WTC11 (cell line): ENCODE data around the gene NONO. TPM values are rescaled to one million over a fixed set of nuclear protein-coding genes. Genes with fewer than 3 reads are reported as not detected.
"Not testable (repeated sequence)": the region's sequence is repeated elsewhere in the genome, so short reads cannot be mapped to it uniquely, and the experiment has no call there.

ENCODE experiments used
- ATAC-seq: fragments of 200-7000 bp; cut with Tn5 transposase; 2 replicates; pipeline ENCODE4 v1.10.0; 2021; ENCODE audit warnings: mild to moderate bottlenecking, moderate library complexity
- CTCF ChIA-PET: fragments of 300-600 bp; sonication (Branson Sonifier 250); formaldehyde crosslinking; loops from one replicate; lab custom pipeline; 2021; ENCODE audit warnings: antibody characterized with exemption; lab: Charles Lee
- POLR2A ChIA-PET: fragments of 350-600 bp; sonication (Branson Sonifier 250); formaldehyde crosslinking; loops from one replicate; lab custom pipeline; 2021; ENCODE audit warnings: antibody characterized with exemption; lab: Charles Lee
- DNase-seq: peaks from one replicate; pipeline ENCODE4 v3.0.0; 2021; ENCODE audit warnings: low spot score
- H3K27ac Mint-ChIP-seq: 2 replicates; pipeline ENCODE4 v1.8.0; 2021; ENCODE audit warnings: mixed read lengths
- H3K27me3 Mint-ChIP-seq: 2 replicates; pipeline ENCODE4 v1.8.0; 2021; ENCODE audit warnings: low read depth, mild to moderate bottlenecking, moderate library complexity, mixed read lengths
- H3K36me3 Mint-ChIP-seq: 2 replicates; pipeline ENCODE4 v1.8.0; 2021; ENCODE audit warnings: mixed read lengths
- H3K4me1 Mint-ChIP-seq: 2 replicates; pipeline ENCODE4 v1.8.0; 2022; ENCODE audit warnings: mixed read lengths
- H3K4me3 Mint-ChIP-seq: 2 replicates; pipeline ENCODE4 v1.8.0; 2021; ENCODE audit warnings: mild to moderate bottlenecking, moderate library complexity, mixed read lengths
- H3K9me3 Mint-ChIP-seq: 2 replicates; pipeline ENCODE4 v1.8.0; 2021; ENCODE audit warnings: mixed read lengths
- ETV6 ChIP-seq: sonication (generic); formaldehyde crosslinking; IDR thresholded peaks from 2 replicates; pipeline ENCODE4 v1.8.1; 2022; ENCODE audit warnings: mild to moderate bottlenecking, missing genetic modification reagents
- ZNF121 ChIP-seq: sonication (generic); formaldehyde crosslinking; IDR thresholded peaks from 2 replicates; pipeline ENCODE4 v1.8.0; 2023; ENCODE audit warnings: missing genetic modification reagents
- total RNA-seq: library from RNA; stranded (reverse); gene quantifications from 3 replicates; pipeline ENCODE4 v1.2.3, GENCODE V29; 2021
- TF ChIP-seq, protein P1 (sequence below): sonication (generic); formaldehyde crosslinking; IDR thresholded peaks from 2 replicates; pipeline ENCODE4 v1.8.1; 2023; ENCODE audit warnings: mild to moderate bottlenecking, missing genetic modification reagents, borderline replicate concordance
- TF ChIP-seq, protein P2 (sequence below): sonication (generic); formaldehyde crosslinking; IDR thresholded peaks from 2 replicates; pipeline ENCODE4 v1.8.0; 2023; ENCODE audit warnings: missing genetic modification reagents
- TF ChIP-seq, protein P3 (sequence below): sonication (generic); formaldehyde crosslinking; conservative IDR thresholded peaks from 2 replicates; pipeline ENCODE4 v1.8.1; 2022; ENCODE audit warnings: mild to moderate bottlenecking, missing genetic modification reagents

Gene NONO
- total RNA-seq, 1 experiment from 2014 or later = 706 TPM

DNA sequence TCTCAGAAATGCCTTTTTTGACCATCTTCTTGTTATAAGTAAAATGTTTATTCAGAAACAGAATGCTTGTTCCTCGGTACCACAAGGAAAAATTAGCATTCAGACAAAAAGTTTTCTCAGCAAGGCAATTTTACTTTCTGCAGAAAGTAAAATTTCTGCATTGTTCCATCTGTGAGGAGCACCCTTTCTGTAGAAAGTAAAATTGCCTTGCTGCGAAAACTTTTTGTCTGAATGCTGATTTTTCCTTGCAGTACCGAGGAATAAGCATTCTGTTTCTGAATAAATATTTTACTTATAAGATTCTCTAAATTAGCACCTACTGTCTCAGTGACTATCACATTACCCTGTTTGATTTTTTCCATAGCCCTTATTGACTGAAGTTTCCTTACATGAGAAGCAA is 43.0 kb downstream of the NONO start:
- H3K27me3 Mint-ChIP-seq = no peaks in the 10 kb centered on the region
- no peaks in the 10 kb centered on the region for H3K4me1 Mint-ChIP-seq
- peaks cover 5% of the 10 kb centered on the region; the same call in 1 of the 2 replicates for H3K9me3 Mint-ChIP-seq
- no peak for ATAC-seq
- peaks cover 12% of the 10 kb centered on the region for H3K36me3 Mint-ChIP-seq
- ChIA-PET CTCF (no interaction called here), POLR2A (no interaction called here)
- H3K4me3 Mint-ChIP-seq = no peak overlapping the region
- H3K27ac Mint-ChIP-seq = no peak overlapping the region
- TF ChIP-seq ZNF121 (CRISPR knock-in tag) = no peak
- TF ChIP-seq ETV6 (CRISPR knock-in tag) = no peak
- TF ChIP-seq, protein P1, sequence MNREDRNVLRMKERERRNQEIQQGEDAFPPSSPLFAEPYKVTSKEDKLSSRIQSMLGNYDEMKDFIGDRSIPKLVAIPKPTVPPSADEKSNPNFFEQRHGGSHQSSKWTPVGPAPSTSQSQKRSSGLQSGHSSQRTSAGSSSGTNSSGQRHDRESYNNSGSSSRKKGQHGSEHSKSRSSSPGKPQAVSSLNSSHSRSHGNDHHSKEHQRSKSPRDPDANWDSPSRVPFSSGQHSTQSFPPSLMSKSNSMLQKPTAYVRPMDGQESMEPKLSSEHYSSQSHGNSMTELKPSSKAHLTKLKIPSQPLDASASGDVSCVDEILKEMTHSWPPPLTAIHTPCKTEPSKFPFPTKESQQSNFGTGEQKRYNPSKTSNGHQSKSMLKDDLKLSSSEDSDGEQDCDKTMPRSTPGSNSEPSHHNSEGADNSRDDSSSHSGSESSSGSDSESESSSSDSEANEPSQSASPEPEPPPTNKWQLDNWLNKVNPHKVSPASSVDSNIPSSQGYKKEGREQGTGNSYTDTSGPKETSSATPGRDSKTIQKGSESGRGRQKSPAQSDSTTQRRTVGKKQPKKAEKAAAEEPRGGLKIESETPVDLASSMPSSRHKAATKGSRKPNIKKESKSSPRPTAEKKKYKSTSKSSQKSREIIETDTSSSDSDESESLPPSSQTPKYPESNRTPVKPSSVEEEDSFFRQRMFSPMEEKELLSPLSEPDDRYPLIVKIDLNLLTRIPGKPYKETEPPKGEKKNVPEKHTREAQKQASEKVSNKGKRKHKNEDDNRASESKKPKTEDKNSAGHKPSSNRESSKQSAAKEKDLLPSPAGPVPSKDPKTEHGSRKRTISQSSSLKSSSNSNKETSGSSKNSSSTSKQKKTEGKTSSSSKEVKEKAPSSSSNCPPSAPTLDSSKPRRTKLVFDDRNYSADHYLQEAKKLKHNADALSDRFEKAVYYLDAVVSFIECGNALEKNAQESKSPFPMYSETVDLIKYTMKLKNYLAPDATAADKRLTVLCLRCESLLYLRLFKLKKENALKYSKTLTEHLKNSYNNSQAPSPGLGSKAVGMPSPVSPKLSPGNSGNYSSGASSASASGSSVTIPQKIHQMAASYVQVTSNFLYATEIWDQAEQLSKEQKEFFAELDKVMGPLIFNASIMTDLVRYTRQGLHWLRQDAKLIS (CRISPR knock-in tag) = no peak
- TF ChIP-seq, protein P2, sequence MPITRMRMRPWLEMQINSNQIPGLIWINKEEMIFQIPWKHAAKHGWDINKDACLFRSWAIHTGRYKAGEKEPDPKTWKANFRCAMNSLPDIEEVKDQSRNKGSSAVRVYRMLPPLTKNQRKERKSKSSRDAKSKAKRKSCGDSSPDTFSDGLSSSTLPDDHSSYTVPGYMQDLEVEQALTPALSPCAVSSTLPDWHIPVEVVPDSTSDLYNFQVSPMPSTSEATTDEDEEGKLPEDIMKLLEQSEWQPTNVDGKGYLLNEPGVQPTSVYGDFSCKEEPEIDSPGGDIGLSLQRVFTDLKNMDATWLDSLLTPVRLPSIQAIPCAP = no peak
- TF ChIP-seq, protein P3, sequence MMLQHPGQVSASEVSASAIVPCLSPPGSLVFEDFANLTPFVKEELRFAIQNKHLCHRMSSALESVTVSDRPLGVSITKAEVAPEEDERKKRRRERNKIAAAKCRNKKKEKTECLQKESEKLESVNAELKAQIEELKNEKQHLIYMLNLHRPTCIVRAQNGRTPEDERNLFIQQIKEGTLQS = no peak
- no peak for DNase-seq

- H3K27me3 Mint-ChIP-seq, H3K27ac Mint-ChIP-seq, ATAC-seq, DNase-seq, CTCF ChIA-PET, H3K4me1 Mint-ChIP-seq, POLR2A ChIA-PET, H3K9me3 Mint-ChIP-seq, H3K36me3 Mint-ChIP-seq, H3K4me3 Mint-ChIP-seq: not testable (repeated sequence)
Observed at GRCh38 chrX:71349151-71349665, 65.8 kb downstream of the NONO start.

- ATAC-seq, POLR2A ChIA-PET, H3K4me3 Mint-ChIP-seq, H3K27ac Mint-ChIP-seq, H3K36me3 Mint-ChIP-seq, DNase-seq, H3K9me3 Mint-ChIP-seq, H3K4me1 Mint-ChIP-seq, H3K27me3 Mint-ChIP-seq: not testable (repeated sequence)
- CTCF ChIA-PET = interaction anchor here (0.6 kb wide), 1 partner anchor 148 kb away, joined by 3 read pairs; no protein-coding TSS in a partner anchor
Observed at GRCh38 chrX:71349867-71350266, 66.4 kb downstream of the NONO start.

Other genes with a start within 250 kb of the NONO start
- gene SNX12, start 215.3 kb upstream of the NONO start, total RNA-seq = 69.4 to 79.6 TPM (median 74.2 TPM) in 3 replicates
- gene FOXO4, start 187.8 kb upstream of the NONO start, total RNA-seq = 35.3 to 48.3 TPM (median 37.0 TPM) in 3 replicates
- not detected in 3 replicates for gene CXorf65, start 176.9 kb upstream of the NONO start, total RNA-seq
- gene IL2RG, start 172.1 kb upstream of the NONO start, total RNA-seq = 0.37 to 1.2 TPM (median 0.94 TPM) in 3 replicates
- 35.6 to 38.4 TPM (median 37.0 TPM) in 3 replicates for gene MED12, start 165.0 kb upstream of the NONO start, total RNA-seq
- gene NLGN3, start 138.8 kb upstream of the NONO start, total RNA-seq = 10.6 to 11.7 TPM (median 10.8 TPM) in 3 replicates
- 0.14 to 0.21 TPM (median 0.17 TPM) in 3 replicates for gene GJB1, start 60.4 kb upstream of the NONO start, total RNA-seq
- gene ZMYM3, start 29.5 kb upstream of the NONO start, total RNA-seq = 77.5 to 91.2 TPM (median 87.4 TPM) in 3 replicates
- gene ITGB1BP2, start 18.1 kb downstream of the NONO start, total RNA-seq = 5.8 to 6.8 TPM (median 6.1 TPM) in 3 replicates
- 31.2 to 35.5 TPM (median 35.0 TPM) in 3 replicates for gene TAF1, start 82.7 kb downstream of the NONO start, total RNA-seq
- 121 to 141 TPM (median 126 TPM) in 3 replicates for gene OGT, start 249.5 kb downstream of the NONO start, total RNA-seq